Endothelial cell of umbilical vein (primary cell): ENCODE measurements around the gene TCN1.
A peak's percentile ranks its signal among the peaks of the same experiment; 100 is the strongest.

Source experiments
- EZH2 ChIP-seq: IDR thresholded peaks from 2 replicates; pipeline ENCODE4 v1.6.1; 2012; ENCODE audit warnings: borderline replicate concordance, low read depth, mild to moderate bottlenecking, moderate library complexity, low read length, inconsistent platforms; ENCODE audit not compliant: severe bottlenecking
- FOS ChIP-seq: IDR thresholded peaks from 2 replicates; pipeline ENCODE4 v1.6.1; 2011; ENCODE audit warnings: mild to moderate bottlenecking, low read length, moderate library complexity, borderline replicate concordance; ENCODE audit not compliant: insufficient read depth
- JUN ChIP-seq: IDR thresholded peaks from 2 replicates; pipeline ENCODE4 v1.6.1; 2011; ENCODE audit warnings: borderline replicate concordance, low read depth; ENCODE audit not compliant: insufficient read length, insufficient read depth
- POLR2A ChIP-seq: IDR thresholded peaks from 2 replicates; pipeline ENCODE4 v1.6.1; 2012; ENCODE audit warnings: low read depth, mild to moderate bottlenecking, control low read depth, low read length
- POLR2AphosphoS5 ChIP-seq: IDR thresholded peaks from 2 replicates; pipeline ENCODE4 v1.6.1; 2012; ENCODE audit warnings: low read depth, mild to moderate bottlenecking, control low read depth, low read length, moderate library complexity; ENCODE audit not compliant: insufficient read depth
- TF ChIP-seq, protein P1 (sequence below), 2 donors: IDR thresholded peaks; 1 replicate in 1 of 2; 2 replicates in 1 of 2; pipeline ENCODE4 v1.5.1; 2011; ENCODE audit warnings: low read length in 2 of 2, mild to moderate bottlenecking in 2 of 2, moderate library complexity in 2 of 2, control low read depth in 1 of 2, inconsistent platforms in 1 of 2, low read depth in 1 of 2; ENCODE audit not compliant: insufficient read depth in 1 of 2; ENCODE audit errors: extremely low read depth in 1 of 2
- TF ChIP-seq, protein P2 (sequence below): IDR thresholded peaks from 2 replicates; pipeline ENCODE4 v1.6.1; 2011; ENCODE audit not compliant: insufficient read depth, insufficient read length

GRCh38 chr11:59865031-59865430, 1.3 kb downstream of the TCN1 start:
- TF ChIP-seq POLR2A (no peak), EZH2 (no peak), FOS (peak; percentile 65), POLR2AphosphoS5 (no peak), JUN (peak; percentile 56)
- TF ChIP-seq, protein P1, sequence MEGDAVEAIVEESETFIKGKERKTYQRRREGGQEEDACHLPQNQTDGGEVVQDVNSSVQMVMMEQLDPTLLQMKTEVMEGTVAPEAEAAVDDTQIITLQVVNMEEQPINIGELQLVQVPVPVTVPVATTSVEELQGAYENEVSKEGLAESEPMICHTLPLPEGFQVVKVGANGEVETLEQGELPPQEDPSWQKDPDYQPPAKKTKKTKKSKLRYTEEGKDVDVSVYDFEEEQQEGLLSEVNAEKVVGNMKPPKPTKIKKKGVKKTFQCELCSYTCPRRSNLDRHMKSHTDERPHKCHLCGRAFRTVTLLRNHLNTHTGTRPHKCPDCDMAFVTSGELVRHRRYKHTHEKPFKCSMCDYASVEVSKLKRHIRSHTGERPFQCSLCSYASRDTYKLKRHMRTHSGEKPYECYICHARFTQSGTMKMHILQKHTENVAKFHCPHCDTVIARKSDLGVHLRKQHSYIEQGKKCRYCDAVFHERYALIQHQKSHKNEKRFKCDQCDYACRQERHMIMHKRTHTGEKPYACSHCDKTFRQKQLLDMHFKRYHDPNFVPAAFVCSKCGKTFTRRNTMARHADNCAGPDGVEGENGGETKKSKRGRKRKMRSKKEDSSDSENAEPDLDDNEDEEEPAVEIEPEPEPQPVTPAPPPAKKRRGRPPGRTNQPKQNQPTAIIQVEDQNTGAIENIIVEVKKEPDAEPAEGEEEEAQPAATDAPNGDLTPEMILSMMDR (IDR thresholded peaks at IDR 0.05; ENCODE audit: extremely low read depth in 1 of 2, insufficient read depth in 1 of 2, low read depth in 1 of 2, low read length in 2 of 2) = no peak
- TF ChIP-seq, protein P2, sequence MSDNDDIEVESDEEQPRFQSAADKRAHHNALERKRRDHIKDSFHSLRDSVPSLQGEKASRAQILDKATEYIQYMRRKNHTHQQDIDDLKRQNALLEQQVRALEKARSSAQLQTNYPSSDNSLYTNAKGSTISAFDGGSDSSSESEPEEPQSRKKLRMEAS = no peak
